K562 (cell line): ENCODE measurements around the gene ADIPOR1. TPM values are rescaled to one million over a fixed set of nuclear protein-coding genes. Genes with fewer than 3 reads are reported as not detected.

Experiments used
- CHD4 ChIP-seq: fragments of 200-600 bp; sonication (generic); IDR thresholded peaks from 3 replicates; pipeline ENCODE4 v1.6.1; 2012; ENCODE audit warnings: low read depth, mild to moderate bottlenecking, mixed read lengths, low read length, inconsistent platforms; ENCODE audit not compliant: insufficient read depth, insufficient replicate concordance, poor library complexity, severe bottlenecking
- ELK3 ChIP-seq: fragments of 450-650 bp; formaldehyde crosslinking; IDR thresholded peaks from 2 replicates; pipeline ENCODE4 v1.4.0; 2020; ENCODE audit warnings: mild to moderate bottlenecking
- KLF13 ChIP-seq: fragments of 450-650 bp; IDR thresholded peaks from 2 replicates; pipeline ENCODE4 v1.6.1; 2016; ENCODE audit warnings: missing genetic modification characterization, low read depth, mild to moderate bottlenecking, missing compliant biosample characterization, moderate library complexity, borderline replicate concordance
- MEF2A ChIP-seq: IDR thresholded peaks from 2 replicates; pipeline ENCODE4 v1.6.1; 2011; ENCODE audit warnings: low read depth, mild to moderate bottlenecking, low read length, moderate library complexity; ENCODE audit not compliant: control insufficient read depth
- PTTG1 ChIP-seq: fragments of 450-650 bp; IDR thresholded peaks from 2 replicates; pipeline ENCODE4 v1.6.1; 2016; ENCODE audit warnings: low read depth, mild to moderate bottlenecking, missing genetic modification characterization, missing compliant biosample characterization
- RAD51 ChIP-seq: fragments of 450-650 bp; IDR thresholded peaks from 2 replicates; pipeline ENCODE4 v1.7.1; 2016; ENCODE audit warnings: low read depth, mild to moderate bottlenecking, borderline replicate concordance
- SAFB2 ChIP-seq: fragments of 200-400 bp; formaldehyde crosslinking; IDR thresholded peaks from 2 replicates; pipeline ENCODE4 v1.6.1; 2018; ENCODE audit warnings: borderline replicate concordance, low read length, low read depth, moderate library complexity; ENCODE audit not compliant: severe bottlenecking
- TEAD4 ChIP-seq, 2 experiments: sonication (generic) in 1 of 2; formaldehyde crosslinking in 1 of 2; IDR thresholded peaks; 2 replicates each; pipeline versions ENCODE4 v1.6.1 to v1.8.0; 2012 to 2022; ENCODE audit warnings: borderline replicate concordance in 1 of 2, inconsistent platforms in 1 of 2, low read length in 1 of 2, mild to moderate bottlenecking in 1 of 2, missing genetic modification reagents in 1 of 2
- WHSC1 ChIP-seq: IDR thresholded peaks from one replicate; pipeline ENCODE4 v1.6.1; 2012; ENCODE audit warnings: low read length, control low read depth, inconsistent platforms
- YY1 ChIP-seq, 3 experiments: IDR thresholded peaks; 2 replicates each; pipeline ENCODE4 v1.6.1; 2011; ENCODE audit warnings: low read length in 2 of 3, mild to moderate bottlenecking in 2 of 3, moderate library complexity in 2 of 3, borderline replicate concordance in 1 of 3, control low read depth in 1 of 3, low read depth in 1 of 3; ENCODE audit not compliant: insufficient read depth in 3 of 3, insufficient replicate concordance in 2 of 3, control insufficient read depth in 1 of 3, insufficient read length in 1 of 3; ENCODE audit errors: extremely low read depth in 1 of 3
- ZNF347 ChIP-seq: fragments of 450-650 bp; formaldehyde crosslinking; IDR thresholded peaks from 2 replicates; pipeline ENCODE4 v1.4.0; 2020; ENCODE audit warnings: low read depth, mild to moderate bottlenecking, moderate library complexity
- ZNF584 ChIP-seq: fragments of 200-800 bp; sonication (Bioruptor generic); IDR thresholded peaks from 2 replicates; pipeline ENCODE4 v1.6.1; 2016; ENCODE audit warnings: low read depth, mild to moderate bottlenecking, missing genetic modification characterization, missing compliant biosample characterization
- polyA plus RNA-seq, 8 experiments: library from polyadenylated mRNA; depleted of rRNA in 4 of 8; stranded (reverse) in 5 of 8; unstranded in 3 of 8; fragments of >200 nt; fragmentation: Nextera tagmentation in 2 of 8; fragmentation: Illumina TruSeq in 1 of 8; extraction: Ambion mirVana in 2 of 8; extraction: Trizol in 1 of 8; gene quantifications; 2 replicates each; pipeline versions ENCODE4 v1.2.1 to v1.2.3, GENCODE V29; 2011 to 2014; ENCODE audit warnings: inconsistent platforms in 1 of 8, missing spikeins in 1 of 8
- total RNA-seq, 7 experiments: library from RNA; depleted of rRNA in 6 of 7; stranded (reverse); fragments of >200 nt in 6 of 7; fragmentation: Illumina TruSeq in 2 of 7; extraction: Trizol in 2 of 7; gene quantifications; 2 replicates each; pipeline versions ENCODE4 v1.2.1 to v1.2.3, GENCODE V29; 2011 to 2021; ENCODE audit warnings: low replicate concordance in 1 of 7
- TF ChIP-seq, protein P1 (sequence below): sonication (generic); formaldehyde crosslinking; IDR thresholded peaks from 2 replicates; pipeline ENCODE4 v1.8.1; 2023; ENCODE audit warnings: missing genetic modification reagents, mild to moderate bottlenecking, borderline replicate concordance
- TF ChIP-seq, protein P2 (sequence below): sonication (generic); formaldehyde crosslinking; IDR thresholded peaks from 2 replicates; pipeline ENCODE4 v1.8.1; 2023; ENCODE audit warnings: mild to moderate bottlenecking, missing genetic modification reagents
- TF ChIP-seq, protein P3 (sequence below): fragments of 200-400 bp; formaldehyde crosslinking; IDR thresholded peaks from 2 replicates; pipeline ENCODE4 v1.6.1; 2017; ENCODE audit warnings: mild to moderate bottlenecking, low read depth, low read length, moderate library complexity

Gene ADIPOR1
- total and polyA plus RNA-seq, 9 of the 15 experiments (the other 6 are each of a cell fraction or from before 2014, with no cell fraction given) = 29.0 to 217 (median 100) TPM

- TF ChIP-seq CHD4 (no peak), ZNF347 (CRISPR knock-in tag) (no peak), SAFB2 (no peak), PTTG1 (tag) (no peak), ELK3 (CRISPR knock-in tag) (no peak), ZNF584 (CRISPR knock-in tag) (no peak), YY1 (IDR thresholded peaks at IDR 0.05; ENCODE audit: borderline replicate concordance in 1 of 3, control insufficient read depth in 1 of 3, extremely low read depth in 1 of 3, insufficient read depth in 3 of 3, insufficient read length in 1 of 3, insufficient replicate concordance in 2 of 3, low read depth in 1 of 3, low read length in 2 of 3) (no peak), RAD51 (no peak), WHSC1 (no peak), KLF13 (no peak), TEAD4 (IDR thresholded peaks at IDR 0.05; ENCODE audit: low read length) (no peak), TEAD4 (CRISPR knock-in tag; IDR thresholded peaks at IDR 0.05; ENCODE audit: borderline replicate concordance) (no peak), MEF2A (no peak)
- TF ChIP-seq, protein P1, sequence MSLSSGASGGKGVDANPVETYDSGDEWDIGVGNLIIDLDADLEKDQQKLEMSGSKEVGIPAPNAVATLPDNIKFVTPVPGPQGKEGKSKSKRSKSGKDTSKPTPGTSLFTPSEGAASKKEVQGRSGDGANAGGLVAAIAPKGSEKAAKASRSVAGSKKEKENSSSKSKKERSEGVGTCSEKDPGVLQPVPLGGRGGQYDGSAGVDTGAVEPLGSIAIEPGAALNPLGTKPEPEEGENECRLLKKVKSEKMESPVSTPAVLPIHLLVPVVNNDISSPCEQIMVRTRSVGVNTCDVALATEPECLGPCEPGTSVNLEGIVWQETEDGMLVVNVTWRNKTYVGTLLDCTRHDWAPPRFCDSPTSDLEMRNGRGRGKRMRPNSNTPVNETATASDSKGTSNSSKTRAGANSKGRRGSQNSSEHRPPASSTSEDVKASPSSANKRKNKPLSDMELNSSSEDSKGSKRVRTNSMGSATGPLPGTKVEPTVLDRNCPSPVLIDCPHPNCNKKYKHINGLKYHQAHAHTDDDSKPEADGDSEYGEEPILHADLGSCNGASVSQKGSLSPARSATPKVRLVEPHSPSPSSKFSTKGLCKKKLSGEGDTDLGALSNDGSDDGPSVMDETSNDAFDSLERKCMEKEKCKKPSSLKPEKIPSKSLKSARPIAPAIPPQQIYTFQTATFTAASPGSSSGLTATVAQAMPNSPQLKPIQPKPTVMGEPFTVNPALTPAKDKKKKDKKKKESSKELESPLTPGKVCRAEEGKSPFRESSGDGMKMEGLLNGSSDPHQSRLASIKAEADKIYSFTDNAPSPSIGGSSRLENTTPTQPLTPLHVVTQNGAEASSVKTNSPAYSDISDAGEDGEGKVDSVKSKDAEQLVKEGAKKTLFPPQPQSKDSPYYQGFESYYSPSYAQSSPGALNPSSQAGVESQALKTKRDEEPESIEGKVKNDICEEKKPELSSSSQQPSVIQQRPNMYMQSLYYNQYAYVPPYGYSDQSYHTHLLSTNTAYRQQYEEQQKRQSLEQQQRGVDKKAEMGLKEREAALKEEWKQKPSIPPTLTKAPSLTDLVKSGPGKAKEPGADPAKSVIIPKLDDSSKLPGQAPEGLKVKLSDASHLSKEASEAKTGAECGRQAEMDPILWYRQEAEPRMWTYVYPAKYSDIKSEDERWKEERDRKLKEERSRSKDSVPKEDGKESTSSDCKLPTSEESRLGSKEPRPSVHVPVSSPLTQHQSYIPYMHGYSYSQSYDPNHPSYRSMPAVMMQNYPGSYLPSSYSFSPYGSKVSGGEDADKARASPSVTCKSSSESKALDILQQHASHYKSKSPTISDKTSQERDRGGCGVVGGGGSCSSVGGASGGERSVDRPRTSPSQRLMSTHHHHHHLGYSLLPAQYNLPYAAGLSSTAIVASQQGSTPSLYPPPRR (CRISPR knock-in tag) = no peak
- TF ChIP-seq, protein P2, sequence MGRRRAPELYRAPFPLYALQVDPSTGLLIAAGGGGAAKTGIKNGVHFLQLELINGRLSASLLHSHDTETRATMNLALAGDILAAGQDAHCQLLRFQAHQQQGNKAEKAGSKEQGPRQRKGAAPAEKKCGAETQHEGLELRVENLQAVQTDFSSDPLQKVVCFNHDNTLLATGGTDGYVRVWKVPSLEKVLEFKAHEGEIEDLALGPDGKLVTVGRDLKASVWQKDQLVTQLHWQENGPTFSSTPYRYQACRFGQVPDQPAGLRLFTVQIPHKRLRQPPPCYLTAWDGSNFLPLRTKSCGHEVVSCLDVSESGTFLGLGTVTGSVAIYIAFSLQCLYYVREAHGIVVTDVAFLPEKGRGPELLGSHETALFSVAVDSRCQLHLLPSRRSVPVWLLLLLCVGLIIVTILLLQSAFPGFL = no peak
- TF ChIP-seq, protein P3, sequence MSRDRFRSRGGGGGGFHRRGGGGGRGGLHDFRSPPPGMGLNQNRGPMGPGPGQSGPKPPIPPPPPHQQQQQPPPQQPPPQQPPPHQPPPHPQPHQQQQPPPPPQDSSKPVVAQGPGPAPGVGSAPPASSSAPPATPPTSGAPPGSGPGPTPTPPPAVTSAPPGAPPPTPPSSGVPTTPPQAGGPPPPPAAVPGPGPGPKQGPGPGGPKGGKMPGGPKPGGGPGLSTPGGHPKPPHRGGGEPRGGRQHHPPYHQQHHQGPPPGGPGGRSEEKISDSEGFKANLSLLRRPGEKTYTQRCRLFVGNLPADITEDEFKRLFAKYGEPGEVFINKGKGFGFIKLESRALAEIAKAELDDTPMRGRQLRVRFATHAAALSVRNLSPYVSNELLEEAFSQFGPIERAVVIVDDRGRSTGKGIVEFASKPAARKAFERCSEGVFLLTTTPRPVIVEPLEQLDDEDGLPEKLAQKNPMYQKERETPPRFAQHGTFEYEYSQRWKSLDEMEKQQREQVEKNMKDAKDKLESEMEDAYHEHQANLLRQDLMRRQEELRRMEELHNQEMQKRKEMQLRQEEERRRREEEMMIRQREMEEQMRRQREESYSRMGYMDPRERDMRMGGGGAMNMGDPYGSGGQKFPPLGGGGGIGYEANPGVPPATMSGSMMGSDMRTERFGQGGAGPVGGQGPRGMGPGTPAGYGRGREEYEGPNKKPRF = no peak
These were observed 598 bp upstream of the ADIPOR1 start (continued) for GRCh38 chr1:202958544-202959275.
